Activated CD8-positive, alpha-beta T cell treated with anti-CD3 and anti-CD28 coated beads for 36 hours (primary cell): ENCODE data around the gene PALLD. TPM values are rescaled to one million over a fixed set of nuclear protein-coding genes. Genes with fewer than 3 reads are reported as not detected.
"Not testable (repeated sequence)": the region's sequence is repeated elsewhere in the genome, so short reads cannot be mapped to it uniquely, and the experiment has no call there.

Experiments used
- ATAC-seq: fragments of 200-7000 bp; cut with Tn5 transposase; one replicate; pipeline ENCODE4 v1.10.0; 2021; ENCODE audit warnings: mild to moderate bottlenecking, moderate library complexity
- CTCF ChIA-PET: fragments of 350-600 bp; sonication (Branson Sonifier 250); formaldehyde crosslinking; loops from one replicate; lab custom pipeline; 2021; ENCODE audit warnings: antibody characterized with exemption; lab: Charles Lee
- POLR2A ChIA-PET: fragments of 350-600 bp; sonication (Branson Sonifier 250); formaldehyde crosslinking; loops from one replicate; lab custom pipeline; 2021; ENCODE audit warnings: antibody characterized with exemption; lab: Charles Lee
- DNase-seq: peaks from one replicate; pipeline ENCODE4 v3.0.0-alpha.2; 2020
- H3K27ac Mint-ChIP-seq: one replicate; pipeline ENCODE4 v1.8.0; 2021; ENCODE audit warnings: mild to moderate bottlenecking, mixed read lengths
- H3K27me3 Mint-ChIP-seq: one replicate; pipeline ENCODE4 v1.8.0; 2021; ENCODE audit warnings: mixed read lengths
- H3K36me3 Mint-ChIP-seq: one replicate; pipeline ENCODE4 v1.8.0; 2021; ENCODE audit warnings: low read depth, mixed read lengths
- H3K4me1 Mint-ChIP-seq: one replicate; pipeline ENCODE4 v1.8.0; 2021; ENCODE audit warnings: low read depth, mixed read lengths
- H3K4me3 Mint-ChIP-seq: one replicate; pipeline ENCODE4 v1.8.0; 2021; ENCODE audit warnings: mild to moderate bottlenecking, moderate library complexity, mixed read lengths
- H3K9me3 Mint-ChIP-seq: one replicate; pipeline ENCODE4 v1.8.0; 2021; ENCODE audit warnings: mixed read lengths
- intact Hi-C: fragments of 100-400 bp; cut with micrococcal nuclease; formaldehyde crosslinking; loops from one replicate; pipeline ENCODE4 v1.10.0; 2022
- total RNA-seq, 2 experiments: library from RNA; stranded (reverse); gene quantifications; one replicate each; pipeline ENCODE4 v1.2.3, GENCODE V29; 2021
- TF ChIP-seq, protein P1 (sequence below): fragments of 200-600 bp; IDR thresholded peaks from one replicate; pipeline ENCODE4 v1.8.0; 2022; ENCODE audit warnings: antibody characterized with exemption, mild to moderate bottlenecking

PALLD gene
- total RNA-seq, 2 experiments from 2014 or later = 0.41 to 0.60 TPM

DNA sequence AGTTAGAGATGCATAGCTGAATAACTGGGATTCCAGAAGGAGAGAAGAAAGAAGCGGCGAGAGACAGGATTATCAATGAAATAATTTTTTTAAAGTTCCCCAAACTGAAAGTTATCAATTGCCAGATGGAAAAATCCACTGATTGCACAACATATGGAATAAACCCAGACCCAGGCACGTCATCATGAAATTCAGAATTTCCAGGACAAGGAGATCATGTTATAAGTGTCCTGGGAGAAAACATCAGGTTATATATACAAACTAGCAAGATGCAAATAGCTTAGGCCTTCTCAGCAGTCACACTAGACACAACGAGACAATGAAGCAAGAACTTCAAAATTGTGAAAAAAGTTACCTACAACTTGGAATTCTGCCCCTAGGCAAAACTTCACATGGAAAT lies 200.0 kb downstream of the PALLD start:
- Mint-ChIP-seq H3K36me3 (no peaks in the 10 kb centered on the region), H3K27ac (no peak overlapping the region), H3K9me3 (no peaks in the 10 kb centered on the region), H3K4me3 (no peak overlapping the region), H3K27me3 (peaks cover 7% of the 10 kb centered on the region), H3K4me1 (no peaks in the 10 kb centered on the region)
- DNase-seq (no peak), ATAC-seq (no peak)
- ChIA-PET CTCF (no interaction called here), POLR2A (no interaction called here)
- intact Hi-C loops = no loop called here
- TF ChIP-seq, protein P1, sequence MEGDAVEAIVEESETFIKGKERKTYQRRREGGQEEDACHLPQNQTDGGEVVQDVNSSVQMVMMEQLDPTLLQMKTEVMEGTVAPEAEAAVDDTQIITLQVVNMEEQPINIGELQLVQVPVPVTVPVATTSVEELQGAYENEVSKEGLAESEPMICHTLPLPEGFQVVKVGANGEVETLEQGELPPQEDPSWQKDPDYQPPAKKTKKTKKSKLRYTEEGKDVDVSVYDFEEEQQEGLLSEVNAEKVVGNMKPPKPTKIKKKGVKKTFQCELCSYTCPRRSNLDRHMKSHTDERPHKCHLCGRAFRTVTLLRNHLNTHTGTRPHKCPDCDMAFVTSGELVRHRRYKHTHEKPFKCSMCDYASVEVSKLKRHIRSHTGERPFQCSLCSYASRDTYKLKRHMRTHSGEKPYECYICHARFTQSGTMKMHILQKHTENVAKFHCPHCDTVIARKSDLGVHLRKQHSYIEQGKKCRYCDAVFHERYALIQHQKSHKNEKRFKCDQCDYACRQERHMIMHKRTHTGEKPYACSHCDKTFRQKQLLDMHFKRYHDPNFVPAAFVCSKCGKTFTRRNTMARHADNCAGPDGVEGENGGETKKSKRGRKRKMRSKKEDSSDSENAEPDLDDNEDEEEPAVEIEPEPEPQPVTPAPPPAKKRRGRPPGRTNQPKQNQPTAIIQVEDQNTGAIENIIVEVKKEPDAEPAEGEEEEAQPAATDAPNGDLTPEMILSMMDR = no peak

DNA sequence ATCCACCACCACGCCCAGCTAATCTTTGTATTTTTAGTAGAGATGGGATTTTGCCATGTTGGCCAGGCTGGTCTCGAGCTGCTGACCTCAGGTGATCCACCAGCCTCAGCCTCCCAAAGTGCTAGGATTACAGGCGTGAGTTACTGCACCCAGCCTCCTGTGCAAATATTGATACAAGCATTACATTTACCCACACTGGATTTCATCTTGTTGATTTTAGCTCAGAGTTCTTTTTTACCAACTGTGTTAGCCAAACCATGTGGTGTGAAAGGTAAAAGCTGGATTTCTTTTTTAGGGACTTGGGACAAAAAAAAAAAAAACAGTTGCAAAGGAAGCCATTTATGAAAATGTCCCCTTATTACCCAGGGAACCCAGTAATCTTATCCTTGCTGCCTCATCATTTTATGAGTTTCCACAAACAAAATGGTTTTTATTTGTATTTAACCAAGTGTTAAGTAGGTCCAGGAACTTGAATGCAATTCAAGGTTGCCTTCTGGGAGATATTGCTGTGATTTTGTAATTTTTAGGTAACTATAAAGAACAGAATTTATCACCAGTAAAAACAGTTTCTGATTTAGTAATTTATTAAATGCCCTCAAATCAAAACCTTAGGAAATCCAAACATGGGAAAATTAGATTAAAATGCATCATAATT lies 202.5 kb downstream of the PALLD start:
- Mint-ChIP-seq H3K4me1 (no peaks in the 10 kb centered on the region), H3K36me3 (no peaks in the 10 kb centered on the region), H3K4me3 (no peak overlapping the region), H3K27ac (no peak overlapping the region), H3K9me3 (no peaks in the 10 kb centered on the region), H3K27me3 (peaks cover 5% of the 10 kb centered on the region)
- TF ChIP-seq, protein P1 = no peak
- intact Hi-C loops = no loop called here
- ATAC-seq = no peak
- no peak for DNase-seq
- CTCF ChIA-PET = no interaction called here
- POLR2A ChIA-PET = no interaction called here

DNA sequence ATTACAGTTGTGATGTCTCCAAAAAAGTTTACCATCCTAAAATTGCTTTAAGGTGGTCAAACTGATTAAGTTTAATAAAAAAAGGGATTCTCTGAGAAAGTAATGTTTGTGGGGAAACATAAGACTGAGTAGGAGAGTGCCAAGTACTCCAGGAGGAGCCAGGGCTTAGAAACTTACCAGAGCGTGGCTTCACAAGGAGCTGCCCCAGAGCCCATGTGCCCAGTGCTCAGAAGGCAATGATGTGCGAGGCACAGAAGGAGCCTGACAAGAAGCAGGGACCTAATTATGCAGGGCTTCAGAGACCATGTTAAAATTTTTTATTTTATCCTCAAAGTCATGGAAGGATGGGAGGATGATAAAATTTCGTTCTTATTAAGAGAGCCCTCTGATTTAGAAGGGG lies 204.2 kb downstream of the PALLD start:
- H3K36me3 Mint-ChIP-seq = no peaks in the 10 kb centered on the region
- DNase-seq = no peak
- H3K27me3 Mint-ChIP-seq = peaks cover 5% of the 10 kb centered on the region
- no peak for ATAC-seq
- H3K4me1 Mint-ChIP-seq = no peaks in the 10 kb centered on the region
- H3K9me3 Mint-ChIP-seq = no peaks in the 10 kb centered on the region
- no peak overlapping the region for H3K27ac Mint-ChIP-seq
- H3K4me3 Mint-ChIP-seq = no peak overlapping the region
- intact Hi-C loops = no loop called here
- ChIA-PET POLR2A (no interaction called here), CTCF (no interaction called here)
- TF ChIP-seq, protein P1 = no peak

DNA sequence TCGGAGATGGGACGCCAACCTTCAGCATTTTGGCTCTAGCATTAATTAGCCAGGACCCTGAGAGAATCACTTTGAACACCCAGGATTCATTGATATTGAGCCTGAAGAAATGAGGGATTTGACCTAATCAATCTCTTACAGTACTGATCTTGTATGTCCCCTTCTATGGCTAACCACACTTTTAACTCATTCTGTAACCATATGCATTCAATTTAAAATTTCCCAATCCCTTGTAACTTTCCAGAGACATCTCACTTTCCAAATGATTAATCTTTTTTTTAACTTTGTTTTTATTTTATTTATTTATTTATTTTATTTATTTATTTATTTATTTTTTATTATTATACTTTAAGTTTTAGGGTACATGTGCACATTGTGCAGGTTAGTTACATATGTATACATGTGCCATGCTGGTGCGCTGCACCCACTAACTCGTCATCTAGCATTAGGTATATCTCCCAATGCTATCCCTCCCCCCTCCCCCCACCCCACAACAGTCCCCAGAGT lies 205.8 kb downstream of the PALLD start:
- H3K27ac Mint-ChIP-seq, CTCF ChIA-PET, intact Hi-C loops, H3K36me3 Mint-ChIP-seq, H3K27me3 Mint-ChIP-seq, ATAC-seq, H3K4me1 Mint-ChIP-seq, POLR2A ChIA-PET, H3K4me3 Mint-ChIP-seq, H3K9me3 Mint-ChIP-seq, DNase-seq: not testable (repeated sequence)

- H3K36me3 Mint-ChIP-seq = no peaks in the 10 kb centered on the region
- intact Hi-C loops = no loop called here
- no peaks in the 10 kb centered on the region for H3K27me3 Mint-ChIP-seq
- DNase-seq (no peak), ATAC-seq (no peak)
- H3K9me3 Mint-ChIP-seq = no peaks in the 10 kb centered on the region
- ChIA-PET POLR2A (no interaction called here), CTCF (no interaction called here)
- no peak overlapping the region for H3K4me3 Mint-ChIP-seq
- TF ChIP-seq, protein P1 = no peak
- no peak overlapping the region for H3K27ac Mint-ChIP-seq
- no peaks in the 10 kb centered on the region for H3K4me1 Mint-ChIP-seq
These were observed 208.3 kb downstream of the PALLD start for GRCh38 chr4:168705121-168705520.
